SJSA1 (cell line): Measurements from ENCODE around the gene PSMA7. TPM values are rescaled to one million over a fixed set of nuclear protein-coding genes. Genes with fewer than 3 reads are reported as not detected.
"Not testable (repeated sequence)": the region's sequence is repeated elsewhere in the genome, so short reads cannot be mapped to it uniquely, and the experiment has no call there.

Experiments used
- DNase-seq, 2 experiments: peaks; one replicate each; pipeline ENCODE4 v3.0.0-alpha.2; 2015 to 2020; ENCODE audit warnings: low spot score in 2 of 2, low read depth in 1 of 2
- H3K27ac ChIP-seq: fragments of 250-450 bp; sonication (Bioruptor Pico); 2 replicates; pipeline ENCODE4 v1.5.1; 2020; ENCODE audit warnings: mild to moderate bottlenecking, moderate library complexity
- H3K27me3 ChIP-seq: fragments of 250-450 bp; sonication (Bioruptor Pico); replicated peaks from 2 replicates; pipeline ENCODE4 v1.5.1; 2020; ENCODE audit warnings: mild to moderate bottlenecking, moderate library complexity
- H3K36me3 ChIP-seq: fragments of 250-450 bp; sonication (Bioruptor Pico); 2 replicates; pipeline ENCODE4 v1.5.1; 2020; ENCODE audit warnings: mild to moderate bottlenecking
- H3K4me1 ChIP-seq: fragments of 250-450 bp; sonication (Bioruptor Pico); replicated peaks from 2 replicates; pipeline ENCODE4 v1.6.1; 2021; ENCODE audit warnings: mild to moderate bottlenecking
- H3K4me3 ChIP-seq: fragments of 250-450 bp; sonication (Bioruptor Pico); 2 replicates; pipeline ENCODE4 v1.5.1; 2020; ENCODE audit warnings: mild to moderate bottlenecking
- H3K9me3 ChIP-seq: fragments of 250-450 bp; sonication (Bioruptor Pico); replicated peaks from 2 replicates; pipeline ENCODE4 v1.5.1; 2020; ENCODE audit warnings: mild to moderate bottlenecking
- total RNA-seq: library from RNA; depleted of rRNA; stranded (reverse); fragments of >200 nt; shearing (Covaris generic); gene quantifications from 2 replicates; pipeline ENCODE4 v1.2.3, GENCODE V29; 2014

Gene PSMA7
- total RNA-seq, 1 experiment from 2014 or later = 782 TPM

DNA sequence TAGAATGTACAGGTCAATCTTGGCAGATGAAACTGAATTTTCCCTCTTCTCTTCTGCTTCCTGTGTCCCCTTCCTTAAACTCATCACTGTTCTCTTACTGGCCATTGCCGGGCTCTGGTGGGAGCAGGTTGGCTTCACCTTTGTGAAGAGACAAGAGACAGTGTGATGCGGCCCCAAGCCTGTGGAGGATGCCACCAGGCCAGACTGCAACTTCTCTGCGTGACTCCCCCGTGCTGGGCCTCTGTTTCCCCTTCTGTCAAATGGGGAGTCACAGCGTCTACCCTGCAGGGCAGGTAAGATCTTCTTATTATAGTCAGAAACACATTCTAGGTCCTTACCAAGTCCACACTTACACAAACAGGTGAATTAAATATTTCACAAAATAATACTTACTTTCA lies 22.8 kb downstream of the PSMA7 start:
- Histone ChIP-seq H3K4me3 (no peak overlapping the region), H3K27me3 (peaks cover 16% of the 10 kb centered on the region), H3K4me1 (peaks cover 10% of the 10 kb centered on the region), H3K36me3 (peaks cover 24% of the 10 kb centered on the region), H3K27ac (no peak overlapping the region), H3K9me3 (peaks cover 4% of the 10 kb centered on the region; the same call in 1 of the 2 replicates)
- no peak for DNase-seq

DNA sequence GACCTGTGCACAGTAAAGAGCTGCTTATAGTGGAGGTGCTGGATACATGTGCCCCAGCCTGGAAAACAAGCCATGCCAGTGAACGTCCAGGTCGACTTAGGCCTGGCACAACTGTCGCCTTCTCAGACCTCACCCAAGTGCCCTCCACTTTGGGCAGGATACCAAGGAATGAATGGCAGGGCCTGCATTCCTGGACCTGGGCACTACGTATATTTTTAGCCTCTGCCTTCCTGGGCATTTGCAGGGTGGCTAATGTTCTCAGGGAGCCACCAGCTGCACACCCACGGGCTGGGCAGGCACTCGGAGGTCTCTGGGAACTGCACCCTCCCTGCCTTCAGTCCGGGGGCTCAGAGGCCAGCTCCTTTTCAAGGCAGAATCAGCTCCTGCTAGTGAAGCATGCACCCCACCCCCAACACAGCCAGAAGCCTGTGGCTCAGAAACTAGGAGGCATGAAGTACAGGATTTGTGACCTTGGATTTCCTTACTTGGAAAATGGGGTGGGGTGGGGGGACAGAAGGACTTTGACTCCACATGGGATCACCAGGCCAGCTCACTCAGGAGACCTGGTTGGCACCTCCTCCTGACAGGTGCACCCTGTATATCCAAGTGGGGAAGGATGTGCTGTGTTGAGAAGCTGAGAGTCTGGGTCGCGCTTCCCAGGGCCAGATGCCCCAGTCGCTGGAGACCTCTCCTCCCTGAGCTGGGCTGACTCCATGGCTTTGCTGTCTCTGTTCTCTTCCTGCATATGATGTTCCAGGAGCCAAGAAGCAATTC lies 23.4 kb downstream of the PSMA7 start:
- peaks cover 19% of the 10 kb centered on the region for H3K36me3 ChIP-seq
- H3K4me3 ChIP-seq = no peak overlapping the region
- H3K27me3 ChIP-seq = peaks cover 20% of the 10 kb centered on the region
- H3K27ac ChIP-seq = no peak overlapping the region
- peaks cover 10% of the 10 kb centered on the region for H3K4me1 ChIP-seq
- H3K9me3 ChIP-seq = peaks cover 4% of the 10 kb centered on the region; the same call in 1 of the 2 replicates
- no peak for DNase-seq

DNA sequence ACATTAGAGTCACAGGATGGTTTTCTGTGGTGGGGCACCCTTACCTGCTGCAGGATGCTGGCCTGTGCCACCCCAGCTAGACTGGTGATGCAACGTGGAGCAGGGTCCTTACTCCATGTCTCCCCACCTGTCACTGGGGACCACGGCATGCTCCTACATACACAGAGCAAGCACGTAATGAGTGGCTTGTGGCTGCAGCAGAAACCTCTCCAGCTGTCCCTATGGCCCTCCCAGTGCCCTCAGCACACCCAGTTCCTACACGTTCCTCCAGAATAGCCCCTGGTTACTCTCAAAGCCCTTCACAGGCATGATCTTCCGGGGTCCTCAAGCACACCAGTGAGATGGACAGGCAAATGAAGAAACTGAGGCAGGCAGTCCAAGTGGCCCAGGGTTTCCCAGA lies 24.1 kb downstream of the PSMA7 start:
- Histone ChIP-seq H3K27ac (no peak overlapping the region), H3K36me3 (peaks cover 12% of the 10 kb centered on the region)
- DNase-seq = no peak

DNA sequence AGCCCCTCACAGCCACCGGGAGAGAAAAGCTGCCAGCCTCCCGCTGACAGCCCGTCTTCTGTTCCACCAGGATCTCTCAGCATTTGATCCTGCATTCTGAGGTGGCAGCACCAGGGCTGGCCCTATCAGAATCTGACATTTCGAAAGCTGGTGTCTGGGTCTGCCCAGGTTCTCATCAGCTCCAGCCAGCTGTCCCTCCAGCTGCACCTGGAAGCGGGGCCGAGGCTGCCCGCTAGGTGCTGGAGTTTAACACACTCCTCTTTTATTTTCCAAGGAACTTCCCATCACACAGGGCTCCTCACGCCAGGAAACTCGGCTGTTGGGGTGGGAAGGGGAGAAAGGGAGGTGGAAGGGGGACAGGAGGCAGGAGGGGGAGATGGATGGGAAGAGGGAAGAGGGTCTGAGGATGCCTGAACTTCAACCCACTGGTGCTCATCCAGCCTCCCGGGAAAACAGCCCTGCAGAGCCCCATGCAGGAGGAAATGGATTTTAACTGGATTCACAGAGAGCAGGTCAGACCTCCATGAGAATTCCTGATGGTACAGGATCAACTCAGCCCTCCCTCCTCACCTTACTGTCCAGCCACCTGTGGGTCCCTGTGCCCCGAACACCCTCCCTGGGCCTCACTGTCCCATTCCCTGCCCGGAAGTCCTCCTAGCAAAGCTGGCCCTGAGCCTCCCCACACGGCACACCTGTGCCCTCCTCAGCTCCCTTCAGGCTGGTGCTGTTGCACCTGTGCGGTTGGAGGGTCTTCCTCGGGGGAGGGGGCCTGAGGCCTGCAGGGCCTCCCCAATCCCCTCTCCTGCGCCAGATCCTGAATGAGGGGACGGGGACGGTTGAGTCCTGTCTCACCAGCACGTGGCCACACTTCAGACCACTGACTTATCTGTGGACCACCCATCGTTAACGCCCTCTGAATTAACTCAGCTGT lies 24.8 kb downstream of the PSMA7 start:
- peaks cover 4% of the 10 kb centered on the region; the same call in 1 of the 2 replicates for H3K9me3 ChIP-seq
- no peak overlapping the region for H3K4me3 ChIP-seq
- H3K27me3 ChIP-seq = peaks cover 24% of the 10 kb centered on the region
- peaks cover 5% of the 10 kb centered on the region for H3K4me1 ChIP-seq
- no peak overlapping the region for H3K27ac ChIP-seq
- no peak for DNase-seq
- peaks cover 7% of the 10 kb centered on the region for H3K36me3 ChIP-seq

More for the DNA sequence above, 24.1 kb downstream of the PSMA7 start:
- Histone ChIP-seq H3K4me1 (peaks cover 10% of the 10 kb centered on the region), H3K9me3 (peaks cover 4% of the 10 kb centered on the region; the same call in 1 of the 2 replicates), H3K27me3 (peaks cover 24% of the 10 kb centered on the region), H3K4me3 (no peak overlapping the region)

DNA sequence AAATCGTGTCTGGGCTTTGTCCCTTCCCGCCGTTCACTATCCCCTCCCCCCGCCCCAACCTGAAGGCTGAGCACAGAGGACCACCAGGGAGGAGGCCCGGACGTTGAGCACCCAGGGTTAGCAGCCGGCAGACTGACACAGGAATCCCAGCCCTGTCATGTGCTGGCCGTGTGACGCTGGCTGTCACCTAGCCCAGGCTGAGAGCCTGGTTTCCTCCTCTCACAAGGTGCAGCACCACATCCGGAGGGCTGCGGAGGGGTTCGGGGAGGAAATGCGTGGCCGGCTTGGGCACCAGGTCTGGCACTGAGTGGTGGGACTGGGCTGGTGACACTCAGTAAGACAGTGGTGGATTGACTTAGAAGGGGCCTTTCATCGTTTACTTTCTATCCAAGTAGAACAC lies 25.5 kb downstream of the PSMA7 start:
- peaks cover 24% of the 10 kb centered on the region for H3K27me3 ChIP-seq

DNA sequence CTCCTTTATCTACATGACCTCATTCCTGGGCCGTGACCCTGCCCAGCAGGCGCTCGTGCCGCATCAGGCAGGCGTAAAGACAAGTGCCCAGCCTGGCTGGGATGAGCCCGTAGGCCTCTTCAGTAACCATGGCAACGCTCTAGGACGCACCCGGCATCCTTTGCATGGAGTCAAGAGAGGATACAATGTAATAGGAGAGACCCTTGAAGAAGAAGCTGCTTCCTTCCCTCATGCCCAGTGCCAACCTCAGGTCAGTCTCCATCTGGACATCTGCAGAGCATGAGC lies 25.9 kb downstream of the PSMA7 start:
- Histone ChIP-seq H3K4me1 (no peaks in the 10 kb centered on the region), H3K27me3 (peaks cover 24% of the 10 kb centered on the region), H3K36me3 (peaks cover under 1% of the 10 kb centered on the region; the same call in 1 of the 2 replicates), H3K27ac (no peak overlapping the region), H3K9me3 (peaks cover 6% of the 10 kb centered on the region), H3K4me3 (no peak overlapping the region)
- DNase-seq = no peak

More for the DNA sequence above, 25.5 kb downstream of the PSMA7 start:
- Histone ChIP-seq H3K27ac (no peak overlapping the region), H3K4me1 (no peaks in the 10 kb centered on the region), H3K36me3 (peaks cover 4% of the 10 kb centered on the region; the same call in 1 of the 2 replicates), H3K9me3 (peaks cover 4% of the 10 kb centered on the region), H3K4me3 (no peak overlapping the region)
- DNase-seq = no peak

DNA sequence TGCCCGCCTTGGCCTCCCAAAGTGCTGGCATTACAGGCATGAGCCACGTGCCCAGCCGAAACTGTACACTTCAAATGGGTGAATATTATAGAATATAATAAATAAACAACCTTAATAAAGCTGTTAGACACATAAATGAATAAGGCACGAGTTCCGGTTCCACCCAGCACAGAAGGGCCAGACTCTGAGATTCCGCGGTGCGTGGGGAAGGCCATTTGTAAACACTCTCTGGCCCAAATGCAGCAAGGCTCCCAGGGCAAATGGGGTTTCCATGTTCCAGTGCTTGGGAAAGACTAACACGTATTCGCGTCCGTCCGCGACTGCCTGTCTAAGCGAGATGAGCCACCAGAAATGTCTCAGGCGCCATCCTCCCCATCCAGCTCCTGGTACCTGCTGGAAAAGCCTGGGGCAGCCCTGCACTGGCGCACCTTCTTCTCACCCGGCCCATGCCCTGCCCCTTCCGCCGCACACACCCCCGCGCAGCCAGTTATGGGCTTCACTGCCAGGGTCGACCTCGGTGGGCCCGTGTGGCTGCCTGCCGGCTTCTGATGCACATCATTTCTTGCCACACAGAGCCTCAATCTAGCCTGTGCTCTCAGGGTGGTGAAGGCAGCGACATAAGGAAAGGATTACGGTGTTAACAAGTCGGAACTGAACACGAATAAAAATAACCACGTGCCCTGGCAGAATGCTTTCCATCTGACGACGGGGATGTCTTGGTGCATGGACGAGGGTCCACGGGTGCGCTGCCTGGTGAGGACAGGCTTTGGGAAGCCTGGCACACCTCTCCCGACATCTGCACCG lies 26.4 kb downstream of the PSMA7 start:
- Histone ChIP-seq H3K27me3 (peaks cover 24% of the 10 kb centered on the region), H3K27ac (no peak overlapping the region), H3K9me3 (peaks cover 8% of the 10 kb centered on the region), H3K36me3 (no peaks in the 10 kb centered on the region), H3K4me1 (no peaks in the 10 kb centered on the region), H3K4me3 (no peak overlapping the region)
- DNase-seq = no peak

DNA sequence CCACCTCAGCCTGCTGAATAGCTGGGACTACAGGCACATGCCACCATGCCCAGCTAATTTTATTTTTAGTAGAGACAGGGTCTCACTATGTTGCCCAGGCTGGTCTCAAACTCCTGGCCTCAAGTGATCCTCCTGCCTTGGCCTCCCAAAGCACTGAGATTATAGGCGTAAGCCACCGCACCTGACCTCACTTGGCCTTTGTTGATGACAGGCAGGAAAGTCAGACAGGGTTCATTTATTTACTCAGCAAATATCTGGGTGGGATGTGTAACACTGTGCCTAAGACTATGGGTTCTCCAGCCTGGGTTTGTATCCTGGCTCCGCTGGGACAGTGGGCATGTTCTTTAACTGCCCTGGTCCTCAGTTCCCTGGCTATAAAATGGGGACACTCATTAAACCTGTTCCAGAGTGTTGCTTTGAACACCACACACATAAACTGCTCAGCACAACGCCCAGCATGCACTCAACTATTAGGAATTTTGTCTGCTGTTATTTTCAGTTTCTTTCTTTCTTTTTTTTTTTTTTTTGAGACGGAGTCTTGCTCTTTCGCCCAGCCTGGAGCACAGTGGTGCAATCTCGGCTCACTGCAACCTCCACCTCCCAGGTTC lies 27.3 kb downstream of the PSMA7 start:
- not testable (repeated sequence) for DNase-seq, H3K36me3 ChIP-seq, H3K4me1 ChIP-seq, H3K4me3 ChIP-seq, H3K9me3 ChIP-seq, H3K27ac ChIP-seq
- H3K27me3 ChIP-seq = peaks cover 24% of the 10 kb centered on the region

DNA sequence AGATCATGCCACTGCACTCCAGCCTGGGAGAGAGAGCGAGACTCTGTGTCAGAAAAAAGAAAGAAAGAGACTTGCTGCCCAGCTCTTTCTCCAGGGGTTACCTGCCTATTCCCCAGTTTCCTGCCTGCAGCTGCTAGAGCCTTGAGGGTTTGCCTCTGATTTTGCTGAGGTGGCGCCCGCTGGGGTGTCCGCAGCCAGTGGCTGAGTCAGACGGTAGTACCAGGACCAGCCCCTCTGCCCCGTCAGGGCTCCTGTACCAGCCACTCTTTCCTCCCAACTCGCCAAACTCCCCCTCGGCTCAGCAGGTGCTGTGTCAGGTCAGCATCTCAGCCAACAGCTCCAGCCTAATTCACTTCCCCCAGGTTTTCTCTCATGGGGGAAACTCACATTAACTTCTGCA lies 28.3 kb downstream of the PSMA7 start:
- peaks cover 11% of the 10 kb centered on the region for H3K9me3 ChIP-seq

DNA sequence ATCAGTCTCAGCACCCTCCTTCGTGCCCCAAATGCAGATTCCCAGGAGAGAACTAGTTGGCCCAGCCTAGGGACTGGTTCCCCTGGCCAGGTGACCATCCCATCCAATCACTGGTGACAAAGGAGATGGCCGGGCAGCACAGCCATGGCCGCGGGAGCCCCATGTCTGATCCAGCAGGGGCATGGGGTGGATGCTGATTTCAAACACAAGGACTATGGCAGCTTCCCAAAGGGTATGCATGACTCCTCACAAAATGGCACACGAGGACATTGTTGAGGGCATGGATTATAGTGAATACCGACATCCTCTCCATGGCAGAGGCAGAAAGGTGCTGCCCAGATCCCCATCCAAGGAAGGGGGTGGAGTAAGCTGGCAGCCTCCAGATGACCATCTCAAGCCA lies 30.8 kb downstream of the PSMA7 start:
- Histone ChIP-seq H3K4me1 (no peaks in the 10 kb centered on the region), H3K27ac (no peak overlapping the region), H3K27me3 (peaks cover 13% of the 10 kb centered on the region), H3K36me3 (no peaks in the 10 kb centered on the region), H3K4me3 (no peak overlapping the region), H3K9me3 (peaks cover 22% of the 10 kb centered on the region)
- no peak for DNase-seq

More for the DNA sequence above, 28.3 kb downstream of the PSMA7 start:
- Histone ChIP-seq H3K27ac (no peak overlapping the region), H3K36me3 (no peaks in the 10 kb centered on the region), H3K4me1 (no peaks in the 10 kb centered on the region), H3K27me3 (peaks cover 24% of the 10 kb centered on the region), H3K4me3 (no peak overlapping the region)
- DNase-seq = no peak

DNA sequence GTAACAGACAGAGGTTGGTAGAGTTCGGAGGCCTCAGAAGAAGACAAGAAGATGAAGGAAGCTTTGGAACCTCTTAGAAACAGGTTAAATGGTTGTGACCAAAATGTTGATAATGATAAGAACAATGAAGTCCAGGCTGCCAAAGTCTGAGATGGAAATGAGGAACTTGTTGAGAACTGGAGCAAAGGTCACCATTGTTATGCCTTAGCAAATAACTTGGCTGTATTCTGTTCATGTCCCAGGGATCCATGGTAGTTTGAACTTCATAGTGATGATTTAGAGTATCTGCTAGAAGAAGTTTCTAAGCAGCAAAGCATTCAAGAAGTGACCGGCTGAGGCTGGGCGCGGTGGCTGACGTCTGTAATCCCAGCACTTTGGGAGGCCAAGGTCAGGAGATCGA lies 32.0 kb downstream of the PSMA7 start:
- DNase-seq = no peak
- H3K36me3 ChIP-seq = no peaks in the 10 kb centered on the region
- no peak overlapping the region for H3K27ac ChIP-seq
- H3K9me3 ChIP-seq = peaks cover 18% of the 10 kb centered on the region
- peaks cover 7% of the 10 kb centered on the region; the same call in 1 of the 2 replicates for H3K27me3 ChIP-seq
- no peak overlapping the region for H3K4me3 ChIP-seq
- no peaks in the 10 kb centered on the region for H3K4me1 ChIP-seq

DNA sequence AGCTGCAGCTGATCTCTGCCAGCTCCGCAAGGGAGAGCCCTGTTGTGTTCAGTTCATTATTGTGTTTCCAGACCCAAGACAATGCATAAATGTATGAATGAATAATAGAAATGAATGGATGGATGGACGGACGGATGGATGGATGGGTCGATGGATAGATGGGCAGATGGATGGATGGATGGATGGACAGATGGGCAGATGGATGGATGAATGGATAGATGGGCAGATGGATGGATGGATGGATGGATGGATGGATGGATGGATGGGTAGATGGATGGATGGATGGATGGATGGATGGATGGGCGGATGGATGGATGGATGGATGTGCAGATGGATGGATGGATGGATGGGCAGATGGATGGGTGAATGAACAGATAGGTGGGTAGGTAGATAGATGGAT lies 37.6 kb downstream of the PSMA7 start:
- no peaks in the 10 kb centered on the region for H3K27me3 ChIP-seq
- no peak overlapping the region for H3K4me3 ChIP-seq
- no peaks in the 10 kb centered on the region for H3K4me1 ChIP-seq
- peaks cover 20% of the 10 kb centered on the region for H3K9me3 ChIP-seq
- H3K36me3 ChIP-seq = no peaks in the 10 kb centered on the region
- no peak overlapping the region for H3K27ac ChIP-seq
- no peak for DNase-seq

DNA sequence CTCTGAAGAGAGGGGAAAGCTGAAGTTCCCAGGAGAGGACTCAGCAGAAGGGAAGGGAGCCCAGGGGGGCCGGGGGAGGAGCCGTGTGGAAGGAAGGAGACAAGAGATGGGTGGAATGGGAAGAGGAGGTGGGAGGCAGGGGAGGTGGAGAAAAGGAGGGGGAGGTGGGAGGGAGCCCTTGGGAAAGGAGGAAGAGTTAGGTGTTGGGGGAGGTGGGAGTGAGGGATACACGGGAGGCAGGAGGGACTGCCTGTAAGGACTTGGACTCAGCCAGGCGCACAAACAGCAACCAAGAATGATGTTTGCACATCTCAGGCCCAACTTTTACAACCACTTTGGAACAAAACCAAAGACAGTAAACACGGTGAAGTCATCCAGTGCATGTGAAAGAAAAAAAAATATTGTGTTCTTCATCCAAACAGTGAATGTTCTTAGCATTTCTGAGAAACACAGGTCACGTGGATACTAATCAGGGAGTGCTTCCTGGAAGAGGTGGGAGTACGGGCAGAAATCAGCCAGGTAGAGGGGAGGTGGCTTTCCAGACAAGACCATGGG lies 38.3 kb downstream of the PSMA7 start:
- Histone ChIP-seq H3K4me1 (no peaks in the 10 kb centered on the region), H3K4me3 (no peak overlapping the region), H3K36me3 (no peaks in the 10 kb centered on the region), H3K27me3 (no peaks in the 10 kb centered on the region), H3K9me3 (peaks cover 17% of the 10 kb centered on the region), H3K27ac (no peak overlapping the region)
- DNase-seq = no peak
